GM12892 (cell line): ENCODE measurements around the gene THRB.

Experiments used
- DNase-seq: peaks from one replicate; pipeline ENCODE4 v3.0.0; 2011; ENCODE audit not compliant: insufficient read length
- FAIRE-seq: peaks from 2 replicates; lab custom pipeline; 2011; peaks lifted over from hg19 to GRCh38; lab: Jason Lieb, UNC
- POLR2A ChIP-seq: IDR thresholded peaks from 2 replicates; pipeline ENCODE4 v1.6.1; 2011; ENCODE audit warnings: low read depth, low read length, control low read depth
- POLR2AphosphoS5 ChIP-seq: IDR thresholded peaks from 2 replicates; pipeline ENCODE4 v1.6.1; 2011; ENCODE audit warnings: low read depth, low read length, control low read depth
- TAF1 ChIP-seq: IDR thresholded peaks from 2 replicates; pipeline ENCODE4 v1.6.1; 2011; ENCODE audit warnings: low read depth, mild to moderate bottlenecking, control low read depth, low read length, borderline replicate concordance

The THRB gene

DNA sequence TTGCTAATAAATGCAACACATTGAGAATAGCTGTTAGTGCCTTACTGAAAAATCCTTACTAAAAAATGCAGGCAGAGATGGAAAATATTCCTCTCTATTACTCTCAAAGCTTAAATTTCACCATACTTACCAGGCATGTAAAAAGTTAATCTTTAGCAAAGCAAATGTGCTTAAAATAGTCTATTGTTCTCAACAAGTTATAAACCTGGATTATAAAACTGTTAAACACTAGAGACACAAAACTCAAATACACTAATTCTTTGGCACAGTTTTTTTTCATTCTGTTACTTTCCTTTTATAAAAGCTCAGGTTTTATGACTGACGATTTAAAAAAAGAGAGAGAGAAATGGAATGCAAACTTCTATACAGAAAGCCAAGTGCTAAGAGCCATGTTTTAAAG, 119.8 kb downstream of the THRB start:
- no peak for TF ChIP-seq POLR2AphosphoS5
- no peak for TF ChIP-seq TAF1
- TF ChIP-seq POLR2A, result no peak
- DNase-seq (no peak), FAIRE-seq (no peak)

DNA sequence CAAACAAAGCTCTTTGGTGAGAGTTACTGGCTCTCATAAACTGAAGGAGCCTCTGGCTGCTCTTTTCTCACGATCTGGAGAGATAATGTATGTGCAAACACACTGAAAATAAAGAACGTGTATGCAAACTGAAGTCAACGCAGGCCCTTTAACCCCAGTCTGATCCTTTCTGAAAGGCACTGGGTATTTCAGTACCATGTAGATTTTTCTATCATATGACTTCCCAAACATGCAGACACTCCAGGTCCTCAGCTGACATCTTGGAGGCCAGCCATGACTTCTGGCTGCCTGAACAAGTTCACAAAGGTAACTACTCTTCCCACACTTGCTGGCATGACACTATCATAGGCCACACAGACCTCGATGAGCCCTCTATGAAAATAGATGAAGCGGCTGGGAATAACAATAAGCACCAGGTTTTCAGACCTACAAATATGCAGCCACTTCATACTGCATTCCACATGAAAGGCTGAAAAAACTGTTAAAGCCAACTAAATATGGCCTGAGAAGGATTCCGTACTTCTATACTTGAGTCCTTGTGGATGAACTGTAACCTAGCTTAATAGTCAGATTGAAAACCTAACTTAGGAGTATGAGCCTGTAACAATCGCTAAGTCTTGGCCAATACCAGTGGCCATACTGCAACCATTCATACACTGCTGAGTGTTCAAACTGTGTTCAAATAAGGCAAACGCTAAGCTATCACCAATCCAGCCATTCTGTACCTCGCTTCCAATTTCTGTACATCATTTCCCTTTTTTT, 121.3 kb downstream of the THRB start:
- TF ChIP-seq POLR2AphosphoS5, result no peak
- TF ChIP-seq TAF1, result no peak
- no peak for TF ChIP-seq POLR2A
- no peak for DNase-seq
- no peak for FAIRE-seq

DNA sequence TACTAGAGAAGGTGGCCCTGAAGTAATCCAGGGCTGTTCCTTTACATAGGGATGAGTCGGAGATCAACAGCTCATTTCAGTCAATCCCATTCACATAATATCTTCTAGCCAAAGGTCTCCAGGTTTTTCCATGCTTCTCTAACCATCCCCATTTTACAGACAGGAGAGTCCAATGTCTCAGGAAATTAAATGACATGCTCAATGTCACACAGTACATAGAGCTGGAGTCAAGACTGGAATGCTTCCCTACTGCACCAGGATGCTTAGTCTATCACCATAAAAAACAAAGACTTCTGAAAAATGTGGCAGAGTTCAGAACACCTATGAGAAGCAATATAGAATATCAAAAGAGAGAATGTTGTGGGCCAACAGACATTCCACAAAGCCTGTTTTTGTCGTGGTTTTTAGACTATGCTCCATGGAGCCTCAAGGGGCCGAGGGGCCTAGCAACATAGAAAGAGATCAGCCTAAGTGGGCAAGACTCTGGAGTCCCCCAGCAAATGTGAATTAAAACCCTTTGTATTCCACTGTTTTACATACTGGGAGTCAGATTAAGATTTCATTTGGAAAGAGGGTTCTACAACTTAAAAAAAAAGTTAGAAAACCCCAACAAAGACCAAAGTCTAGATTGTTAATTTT, 122.0 kb downstream of the THRB start:
- TF ChIP-seq POLR2AphosphoS5, result no peak
- TF ChIP-seq POLR2A, result no peak
- TF ChIP-seq TAF1, result no peak
- FAIRE-seq, result no peak
- DNase-seq, result no peak

DNA sequence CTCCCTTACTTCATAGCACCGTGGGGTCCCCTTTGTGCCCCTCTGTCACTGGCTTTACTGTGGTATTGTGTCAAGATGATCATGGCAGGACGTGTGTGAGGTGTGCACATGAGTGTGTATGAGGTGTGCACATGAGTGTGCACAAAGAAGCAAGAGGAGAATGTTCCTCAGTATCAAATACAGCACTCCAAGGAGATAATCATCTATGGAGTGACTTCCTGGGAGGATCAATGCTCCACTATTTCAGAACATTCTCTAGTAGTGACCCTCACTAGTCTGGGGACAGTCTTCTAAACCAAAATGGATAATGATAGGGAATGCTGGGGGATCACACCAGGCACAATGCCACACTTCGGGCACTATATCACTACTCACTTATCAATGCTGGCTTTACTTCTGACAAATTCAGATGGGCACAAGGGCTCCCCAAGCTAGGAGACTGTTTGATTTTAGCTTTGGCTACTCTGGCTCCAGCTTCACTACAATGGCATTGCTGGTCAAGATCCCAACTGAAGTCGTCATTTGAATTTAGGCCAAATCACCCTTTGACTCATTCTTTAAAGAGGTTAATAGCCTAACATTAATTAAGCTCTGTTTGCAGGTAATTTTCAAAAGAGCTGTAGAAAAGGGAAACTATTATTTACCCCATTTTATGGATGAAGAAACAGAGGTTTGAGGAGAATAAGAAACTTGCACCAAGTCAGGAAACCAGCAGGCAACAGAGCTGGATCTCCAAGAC, 124.1 kb downstream of the THRB start:
- DNase-seq, result no peak
- FAIRE-seq, result no peak
- no peak for TF ChIP-seq POLR2A
- no peak for TF ChIP-seq TAF1
- no peak for TF ChIP-seq POLR2AphosphoS5

DNA sequence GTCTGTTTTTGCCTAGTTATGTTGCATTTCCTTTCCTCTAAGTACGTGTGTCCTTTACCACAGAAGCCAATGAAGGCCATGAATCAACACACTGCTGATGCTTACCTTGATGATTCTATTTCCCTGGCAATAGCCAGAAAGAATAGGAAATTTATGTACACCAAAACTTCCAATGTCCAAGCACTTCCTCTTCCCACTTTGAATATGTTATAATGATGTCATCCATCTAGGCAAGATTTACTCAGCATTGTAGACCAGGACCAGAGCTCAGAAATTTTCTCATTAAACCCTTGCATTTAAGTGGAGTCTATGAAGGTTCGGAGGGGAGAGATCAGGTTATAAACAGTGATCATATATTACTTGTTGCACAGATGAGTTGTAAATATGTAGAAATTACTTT, 126.0 kb downstream of the THRB start:
- TF ChIP-seq TAF1, result no peak
- no peak for TF ChIP-seq POLR2A
- FAIRE-seq (no peak), DNase-seq (no peak)

DNA sequence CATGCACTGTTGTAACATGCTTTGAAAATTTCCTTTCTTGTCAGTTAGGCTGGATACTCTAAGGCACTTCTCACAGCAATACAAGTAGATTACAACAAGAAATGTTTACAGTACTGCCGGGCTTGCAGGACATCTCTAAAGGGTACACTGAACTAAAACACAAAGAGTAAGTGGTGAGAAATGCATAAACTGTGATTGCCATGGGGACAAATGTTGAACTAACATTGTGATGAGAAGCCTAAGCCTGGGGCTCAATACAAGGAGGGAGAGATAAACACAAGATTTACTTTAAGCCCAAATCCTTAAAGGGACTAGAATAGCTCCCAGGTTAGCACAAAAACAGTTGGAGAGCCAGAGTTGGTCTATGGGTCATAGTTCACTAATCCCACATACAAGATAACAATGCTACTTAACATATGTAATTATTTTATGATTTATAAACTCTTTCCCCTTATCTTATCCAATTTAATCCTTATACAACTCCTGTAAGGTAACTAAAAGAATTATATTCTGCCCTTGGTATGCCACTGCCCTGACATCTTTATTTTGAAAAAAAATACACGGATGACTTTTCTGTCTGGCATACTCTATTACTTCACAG, 126.9 kb downstream of the THRB start:
- DNase-seq (no peak), FAIRE-seq (no peak)
- TF ChIP-seq TAF1 (no peak), POLR2A (no peak), POLR2AphosphoS5 (no peak)

DNA sequence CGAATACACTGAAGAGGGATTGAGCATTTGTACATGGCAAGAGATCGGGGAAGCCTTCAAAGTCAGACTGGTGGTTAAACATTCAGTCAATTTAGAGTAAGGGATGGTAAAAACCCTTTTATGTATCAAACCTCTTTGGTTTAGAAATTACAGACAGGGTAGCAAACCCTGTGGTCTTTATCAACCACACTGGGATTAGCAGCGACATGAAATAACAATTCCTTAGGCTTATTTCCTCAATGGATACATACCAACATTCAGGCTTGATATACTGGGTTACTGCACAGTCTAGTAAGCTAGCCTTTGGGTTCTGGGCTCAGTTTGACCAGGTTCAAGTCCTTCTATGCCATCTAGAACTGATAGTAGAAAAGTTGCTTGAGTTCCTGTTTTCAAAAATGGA, 127.4 kb downstream of the THRB start:
- FAIRE-seq, result no peak

DNA sequence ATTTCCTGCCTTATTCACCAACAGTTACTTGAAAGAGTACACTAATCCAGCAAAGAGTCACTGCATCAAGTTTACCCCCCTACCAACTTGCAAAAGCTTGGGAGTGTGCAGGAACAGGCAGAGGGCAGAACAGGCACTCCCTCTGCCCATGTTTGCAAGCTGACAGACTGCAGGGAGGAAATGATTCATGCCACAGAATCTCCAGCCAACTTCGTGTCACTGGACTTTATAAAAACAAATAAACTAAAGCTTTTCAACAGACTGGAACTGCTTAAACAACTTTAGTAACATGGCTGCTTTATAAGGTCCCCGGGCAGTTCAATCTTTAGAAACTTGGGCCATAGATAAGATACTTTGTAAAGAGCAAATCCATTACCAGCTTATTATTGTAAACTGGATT, 129.5 kb downstream of the THRB start:
- no peak for DNase-seq
- FAIRE-seq, result no peak
- TF ChIP-seq TAF1, result no peak

More for the DNA sequence above, 127.4 kb downstream of the THRB start:
- no peak for DNase-seq
- TF ChIP-seq POLR2A (no peak), POLR2AphosphoS5 (no peak), TAF1 (no peak)

DNA sequence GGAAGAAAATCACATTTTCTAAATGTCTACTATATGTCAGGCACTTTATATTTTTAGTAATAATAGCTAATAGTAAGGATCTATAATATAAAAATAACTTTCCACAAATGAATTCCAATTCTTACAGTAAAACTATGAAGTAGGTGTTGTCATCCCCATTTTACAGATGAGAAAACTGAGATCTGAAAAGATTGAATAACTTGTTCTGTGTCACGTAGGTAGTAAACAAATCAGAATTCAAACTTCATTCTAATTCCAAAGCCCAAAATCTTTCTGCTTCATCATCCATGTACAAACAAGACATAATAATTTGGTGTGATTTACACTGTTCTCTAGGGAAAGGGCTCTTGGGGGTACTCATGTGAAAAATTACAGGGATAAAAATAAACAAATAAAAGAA, 130.3 kb downstream of the THRB start:
- DNase-seq (no peak), FAIRE-seq (no peak)
- no peak for TF ChIP-seq POLR2A
- TF ChIP-seq POLR2AphosphoS5, result no peak
- no peak for TF ChIP-seq TAF1

DNA sequence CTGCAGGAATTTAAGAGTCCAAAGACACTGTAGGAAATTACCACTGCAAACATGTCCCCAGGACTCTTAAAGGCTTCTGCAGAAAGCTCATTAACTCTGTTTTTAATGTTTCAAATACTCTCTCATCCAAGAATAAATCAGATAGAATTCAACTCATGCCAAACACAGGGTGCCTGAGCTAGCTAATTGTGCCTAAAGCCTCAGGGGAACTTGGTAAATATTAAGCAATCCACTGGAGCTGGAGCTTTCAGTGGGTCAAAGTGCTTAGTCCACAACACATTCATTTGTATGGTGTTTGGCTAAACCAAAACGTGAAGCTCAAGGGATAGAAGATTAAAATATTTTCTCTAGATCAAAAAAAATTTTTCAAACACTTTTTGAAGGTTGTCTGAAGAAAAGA, 131.4 kb downstream of the THRB start:
- no peak for DNase-seq
- TF ChIP-seq POLR2A (no peak), POLR2AphosphoS5 (no peak), TAF1 (no peak)
- no peak for FAIRE-seq

DNA sequence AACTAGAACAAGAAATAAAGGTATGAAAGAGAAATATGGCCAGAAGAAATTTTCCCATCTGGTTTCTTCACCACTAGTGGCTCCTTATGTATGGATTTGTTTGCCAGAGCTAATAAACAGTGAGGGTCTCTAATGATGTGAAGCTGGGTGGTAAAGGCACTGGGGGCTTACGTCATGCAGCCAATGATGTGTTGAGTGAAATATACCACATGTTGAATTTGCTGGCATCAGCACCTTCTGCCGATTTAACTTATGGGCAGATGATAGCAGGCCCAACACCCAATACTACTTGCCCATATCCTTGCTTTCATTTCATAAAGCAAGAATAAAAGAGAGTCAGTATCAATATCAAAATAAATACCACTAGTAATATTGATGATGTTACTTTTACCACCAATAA, 133.0 kb downstream of the THRB start:
- DNase-seq (no peak), FAIRE-seq (no peak)
- TF ChIP-seq POLR2A, result no peak
- no peak for TF ChIP-seq POLR2AphosphoS5
- no peak for TF ChIP-seq TAF1

DNA sequence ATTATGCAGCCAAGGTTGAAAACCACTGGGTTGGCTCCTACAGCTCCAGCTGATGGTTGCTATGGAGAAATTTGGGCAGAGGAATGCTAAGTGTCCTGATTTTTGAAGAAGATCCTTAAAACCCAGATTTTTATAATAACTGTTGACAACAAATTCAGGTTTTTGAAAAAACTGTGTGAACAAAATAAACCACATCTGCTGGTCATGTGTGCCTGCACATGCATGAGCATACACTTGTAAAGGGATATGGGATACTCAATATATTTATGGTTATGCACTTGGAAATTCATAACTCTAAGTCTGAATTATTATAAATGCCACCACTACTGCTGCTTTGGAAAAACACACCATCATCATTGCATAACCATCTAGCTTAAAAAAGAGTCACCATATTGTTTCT, 133.7 kb downstream of the THRB start:
- FAIRE-seq, result no peak
- TF ChIP-seq TAF1 (no peak), POLR2AphosphoS5 (no peak)
- no peak for DNase-seq
